ENCODE data around the gene DENND1A. TPM values are rescaled to one million over a fixed set of nuclear protein-coding genes. Genes with fewer than 3 reads are reported as not detected.

DENND1A gene
- total RNA-seq, 1 donor from 2014 or later = 15.4 TPM

DNA sequence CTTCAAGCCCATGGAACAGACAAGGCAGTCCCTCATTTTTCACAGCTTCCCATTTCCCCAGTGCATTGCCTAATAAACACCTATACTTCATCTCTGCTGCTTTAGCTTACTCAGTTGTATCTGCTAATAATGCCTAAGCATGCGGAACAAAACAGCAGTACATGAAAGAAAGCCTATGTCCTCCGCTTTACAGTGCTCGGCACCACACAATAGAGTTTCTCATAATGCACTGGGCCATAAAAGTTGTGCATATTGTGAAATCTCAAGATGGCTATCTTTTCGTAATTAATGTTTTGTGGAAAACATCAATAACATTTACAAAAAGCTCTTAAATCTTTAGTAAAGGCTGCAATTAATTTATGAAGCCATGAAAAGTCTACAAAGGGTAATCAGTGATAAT, 69.3 kb downstream of the DENND1A start:
- TF ChIP-seq, protein P1, sequence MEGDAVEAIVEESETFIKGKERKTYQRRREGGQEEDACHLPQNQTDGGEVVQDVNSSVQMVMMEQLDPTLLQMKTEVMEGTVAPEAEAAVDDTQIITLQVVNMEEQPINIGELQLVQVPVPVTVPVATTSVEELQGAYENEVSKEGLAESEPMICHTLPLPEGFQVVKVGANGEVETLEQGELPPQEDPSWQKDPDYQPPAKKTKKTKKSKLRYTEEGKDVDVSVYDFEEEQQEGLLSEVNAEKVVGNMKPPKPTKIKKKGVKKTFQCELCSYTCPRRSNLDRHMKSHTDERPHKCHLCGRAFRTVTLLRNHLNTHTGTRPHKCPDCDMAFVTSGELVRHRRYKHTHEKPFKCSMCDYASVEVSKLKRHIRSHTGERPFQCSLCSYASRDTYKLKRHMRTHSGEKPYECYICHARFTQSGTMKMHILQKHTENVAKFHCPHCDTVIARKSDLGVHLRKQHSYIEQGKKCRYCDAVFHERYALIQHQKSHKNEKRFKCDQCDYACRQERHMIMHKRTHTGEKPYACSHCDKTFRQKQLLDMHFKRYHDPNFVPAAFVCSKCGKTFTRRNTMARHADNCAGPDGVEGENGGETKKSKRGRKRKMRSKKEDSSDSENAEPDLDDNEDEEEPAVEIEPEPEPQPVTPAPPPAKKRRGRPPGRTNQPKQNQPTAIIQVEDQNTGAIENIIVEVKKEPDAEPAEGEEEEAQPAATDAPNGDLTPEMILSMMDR (IDR thresholded peaks at IDR 0.05) = no peak
- Histone ChIP-seq H3K27me3 (no peaks in the 10 kb centered on the region), H3K4me3 (no peak overlapping the region), H3K36me3 (no peaks in the 10 kb centered on the region), H3K27ac (no peak overlapping the region), H3K4me1 (peaks cover 9% of the 10 kb centered on the region), H3K9me3 (no peaks in the 10 kb centered on the region)
- DNase-seq (no peak), ATAC-seq (no peak)
- intact Hi-C loops (cut with DNase I) = no loop called here

DNA sequence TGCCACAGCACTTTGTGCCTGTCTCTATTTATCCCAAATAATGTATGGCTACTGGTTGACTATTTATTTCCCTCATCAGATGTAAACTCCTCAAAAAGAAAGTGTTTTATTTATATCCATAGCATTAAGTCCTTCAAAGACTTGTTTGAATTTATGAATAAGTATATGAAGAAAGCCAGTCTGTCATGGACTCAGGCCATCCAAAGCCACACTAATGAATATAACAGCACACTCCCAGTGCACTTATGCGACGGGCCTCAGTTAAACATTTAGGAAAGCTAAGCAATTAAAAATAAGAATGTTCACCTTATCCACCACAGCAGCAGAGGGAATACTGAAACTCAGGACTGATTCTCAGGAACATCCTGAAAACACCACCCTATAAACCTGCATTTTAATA, 77.5 kb downstream of the DENND1A start:
- no peak overlapping the region for H3K27ac ChIP-seq
- no peak overlapping the region for H3K4me3 ChIP-seq
- H3K9me3 ChIP-seq = peaks cover 4% of the 10 kb centered on the region
- TF ChIP-seq, protein P1 (IDR thresholded peaks at IDR 0.05) = no peak
- intact Hi-C loops (cut with DNase I) = no loop called here
- no peaks in the 10 kb centered on the region for H3K4me1 ChIP-seq
- H3K27me3 ChIP-seq = no peaks in the 10 kb centered on the region
- ATAC-seq (no peak), DNase-seq (no peak)
- H3K36me3 ChIP-seq = no peaks in the 10 kb centered on the region

DNA sequence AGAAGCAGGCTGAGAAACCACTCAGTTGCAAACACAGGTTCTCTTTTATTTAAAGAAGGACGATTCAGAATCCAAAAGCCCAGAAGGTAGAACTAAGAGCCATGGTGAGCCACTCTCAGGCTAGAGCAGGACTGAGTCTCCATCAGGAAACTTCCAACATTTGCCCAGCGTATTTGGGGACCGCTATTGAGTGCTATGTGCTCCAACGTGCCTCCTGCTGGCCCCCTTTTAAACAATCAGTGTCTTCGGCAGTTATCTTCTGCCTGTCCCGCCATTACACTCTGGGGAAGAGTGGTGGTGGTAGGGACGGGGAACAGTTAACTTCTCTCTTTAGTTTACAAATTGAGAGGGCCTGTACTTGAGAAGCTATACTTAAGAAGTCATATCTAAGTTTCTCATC, 78.1 kb downstream of the DENND1A start:
- no peak overlapping the region for H3K27ac ChIP-seq
- H3K4me1 ChIP-seq = no peaks in the 10 kb centered on the region
- H3K9me3 ChIP-seq = peaks cover 10% of the 10 kb centered on the region
- intact Hi-C loops (cut with DNase I) = no loop called here
- H3K27me3 ChIP-seq = no peaks in the 10 kb centered on the region
- ATAC-seq (no peak), DNase-seq (no peak)
- H3K36me3 ChIP-seq = no peaks in the 10 kb centered on the region
- TF ChIP-seq, protein P1 (IDR thresholded peaks at IDR 0.05) = no peak
- H3K4me3 ChIP-seq = no peak overlapping the region

DNA sequence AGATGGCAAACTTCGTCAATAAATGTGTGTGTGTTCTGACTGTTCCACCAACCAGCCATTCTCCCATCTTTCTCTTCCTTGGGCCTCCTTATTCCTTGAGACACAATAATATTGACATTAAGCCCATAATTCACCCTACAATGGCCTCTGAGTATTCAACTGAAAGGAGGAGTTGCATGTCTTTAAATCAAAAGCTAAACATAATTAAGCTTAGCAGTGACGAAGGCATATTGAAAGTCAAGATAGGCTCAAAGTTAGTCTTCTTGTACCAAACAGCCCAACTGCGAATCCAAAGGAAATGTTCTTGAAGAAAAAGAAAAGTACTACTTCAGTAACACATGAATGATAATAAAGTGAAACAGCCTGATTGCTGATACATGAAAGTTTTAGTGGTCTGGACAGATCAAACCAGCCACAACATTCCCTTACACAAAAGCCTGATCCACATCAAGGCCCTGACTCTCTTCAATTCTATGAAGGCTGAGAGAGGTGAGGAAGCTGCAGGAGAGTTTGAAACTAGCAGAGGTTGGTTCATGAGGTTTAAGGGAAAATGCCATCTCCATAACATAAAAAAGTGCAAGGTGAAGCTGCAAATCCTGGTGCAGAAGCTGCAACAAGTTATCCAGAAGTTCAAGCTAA, 81.4 kb downstream of the DENND1A start:
- Histone ChIP-seq H3K36me3 (no peaks in the 10 kb centered on the region), H3K4me1 (no peaks in the 10 kb centered on the region), H3K27me3 (no peaks in the 10 kb centered on the region), H3K27ac (no peak overlapping the region), H3K4me3 (no peak overlapping the region), H3K9me3 (peaks cover 28% of the 10 kb centered on the region)
- DNase-seq (no peak), ATAC-seq (no peak)
- TF ChIP-seq, protein P1 (IDR thresholded peaks at IDR 0.05) = no peak
- intact Hi-C loops (cut with DNase I) = no loop called here

DNA sequence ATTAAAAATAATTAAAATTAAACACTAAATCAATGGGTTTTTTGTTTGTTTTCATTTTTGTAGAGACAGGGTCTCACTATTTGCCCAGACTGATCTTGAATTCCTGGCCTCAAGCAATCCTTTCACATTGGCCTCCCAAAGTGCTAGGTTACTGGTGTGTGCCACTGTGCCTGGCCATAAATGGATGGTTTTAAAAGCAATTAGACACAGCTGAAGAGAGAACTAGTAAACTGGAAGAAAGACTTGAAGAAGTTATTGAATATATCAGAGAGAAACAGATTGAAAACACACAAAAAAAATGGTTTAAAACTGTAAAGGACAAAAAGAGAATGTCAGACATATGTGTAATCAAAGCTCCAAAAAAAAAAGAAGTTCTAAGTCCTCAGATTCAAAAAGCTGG, 83.0 kb downstream of the DENND1A start:
- ATAC-seq (no peak), DNase-seq (no peak)
- Histone ChIP-seq H3K9me3 (peaks cover 37% of the 10 kb centered on the region), H3K4me3 (no peak overlapping the region), H3K36me3 (no peaks in the 10 kb centered on the region), H3K27ac (no peak overlapping the region), H3K4me1 (no peaks in the 10 kb centered on the region), H3K27me3 (no peaks in the 10 kb centered on the region)
- intact Hi-C loops (cut with DNase I) = no loop called here
- TF ChIP-seq, protein P1 (IDR thresholded peaks at IDR 0.05) = no peak

DNA sequence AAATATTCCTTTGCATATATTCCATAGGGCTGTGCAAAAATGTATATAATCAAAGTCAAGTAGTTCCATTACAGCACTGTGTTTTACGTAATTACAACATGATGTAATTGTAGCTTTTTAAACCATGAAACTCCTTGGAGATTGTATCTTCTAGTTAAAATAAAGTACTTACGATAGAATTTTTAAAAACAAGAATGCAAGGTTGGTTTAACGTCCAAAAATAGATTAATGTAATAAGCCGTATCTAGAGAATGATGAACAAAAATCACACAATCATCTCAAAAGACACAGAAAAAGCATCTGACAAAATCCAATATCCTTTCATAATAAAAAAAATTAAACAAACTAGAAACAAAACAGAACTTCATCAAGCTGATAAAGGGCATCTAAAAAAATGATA, 86.2 kb downstream of the DENND1A start:
- Histone ChIP-seq H3K4me3 (no peak overlapping the region), H3K36me3 (no peaks in the 10 kb centered on the region), H3K27me3 (no peaks in the 10 kb centered on the region), H3K27ac (no peak overlapping the region), H3K4me1 (no peaks in the 10 kb centered on the region), H3K9me3 (peaks cover 37% of the 10 kb centered on the region)
- intact Hi-C loops (cut with DNase I) = no loop called here
- ATAC-seq = no peak
- TF ChIP-seq, protein P1 (IDR thresholded peaks at IDR 0.05) = no peak
- no peak for DNase-seq

Data from upper lobe of right lung (tissue), 1 donor.